ENCODE data around the gene LRRC4C.

DNA sequence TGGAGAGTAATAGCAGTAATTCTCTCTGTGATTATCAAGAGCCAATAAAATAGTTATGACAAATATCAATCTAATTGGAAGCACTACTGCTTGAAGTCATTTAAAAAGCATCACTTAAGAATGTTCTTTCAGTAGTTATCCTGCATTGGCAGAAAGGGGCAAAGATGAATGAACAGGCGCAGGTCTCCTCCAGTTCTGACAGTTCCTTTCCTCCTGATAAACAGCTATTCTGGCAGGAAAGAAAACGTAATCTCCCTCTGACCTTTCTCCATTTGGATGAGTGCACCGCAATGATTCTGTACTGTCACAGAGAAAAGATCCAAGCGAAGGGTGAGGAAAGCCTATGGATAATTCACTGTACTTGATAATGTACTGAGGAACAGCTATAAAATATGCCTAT, 521.5 kb downstream of the LRRC4C start:
- TF ChIP-seq, protein P1, sequence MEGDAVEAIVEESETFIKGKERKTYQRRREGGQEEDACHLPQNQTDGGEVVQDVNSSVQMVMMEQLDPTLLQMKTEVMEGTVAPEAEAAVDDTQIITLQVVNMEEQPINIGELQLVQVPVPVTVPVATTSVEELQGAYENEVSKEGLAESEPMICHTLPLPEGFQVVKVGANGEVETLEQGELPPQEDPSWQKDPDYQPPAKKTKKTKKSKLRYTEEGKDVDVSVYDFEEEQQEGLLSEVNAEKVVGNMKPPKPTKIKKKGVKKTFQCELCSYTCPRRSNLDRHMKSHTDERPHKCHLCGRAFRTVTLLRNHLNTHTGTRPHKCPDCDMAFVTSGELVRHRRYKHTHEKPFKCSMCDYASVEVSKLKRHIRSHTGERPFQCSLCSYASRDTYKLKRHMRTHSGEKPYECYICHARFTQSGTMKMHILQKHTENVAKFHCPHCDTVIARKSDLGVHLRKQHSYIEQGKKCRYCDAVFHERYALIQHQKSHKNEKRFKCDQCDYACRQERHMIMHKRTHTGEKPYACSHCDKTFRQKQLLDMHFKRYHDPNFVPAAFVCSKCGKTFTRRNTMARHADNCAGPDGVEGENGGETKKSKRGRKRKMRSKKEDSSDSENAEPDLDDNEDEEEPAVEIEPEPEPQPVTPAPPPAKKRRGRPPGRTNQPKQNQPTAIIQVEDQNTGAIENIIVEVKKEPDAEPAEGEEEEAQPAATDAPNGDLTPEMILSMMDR (IDR thresholded peaks at IDR 0.05), result no peak
- TF ChIP-seq POLR2A (IDR thresholded peaks at IDR 0.05), result no peak
